Stimulated activated CD8-positive, alpha-beta memory T cell treated with anti-CD3 and anti-CD28 coated beads, Interleukin-15, amount 100 ng/mL, for 24 hours (primary cell): ENCODE results near the gene PGBD5.
A peak's percentile ranks its signal among the peaks of the same experiment; 100 is the strongest.

Experiments used
- DNase-seq: peaks from one replicate; pipeline ENCODE4 v3.0.0-alpha.2; 2020; ENCODE audit warnings: low read depth

Gene PGBD5

DNA sequence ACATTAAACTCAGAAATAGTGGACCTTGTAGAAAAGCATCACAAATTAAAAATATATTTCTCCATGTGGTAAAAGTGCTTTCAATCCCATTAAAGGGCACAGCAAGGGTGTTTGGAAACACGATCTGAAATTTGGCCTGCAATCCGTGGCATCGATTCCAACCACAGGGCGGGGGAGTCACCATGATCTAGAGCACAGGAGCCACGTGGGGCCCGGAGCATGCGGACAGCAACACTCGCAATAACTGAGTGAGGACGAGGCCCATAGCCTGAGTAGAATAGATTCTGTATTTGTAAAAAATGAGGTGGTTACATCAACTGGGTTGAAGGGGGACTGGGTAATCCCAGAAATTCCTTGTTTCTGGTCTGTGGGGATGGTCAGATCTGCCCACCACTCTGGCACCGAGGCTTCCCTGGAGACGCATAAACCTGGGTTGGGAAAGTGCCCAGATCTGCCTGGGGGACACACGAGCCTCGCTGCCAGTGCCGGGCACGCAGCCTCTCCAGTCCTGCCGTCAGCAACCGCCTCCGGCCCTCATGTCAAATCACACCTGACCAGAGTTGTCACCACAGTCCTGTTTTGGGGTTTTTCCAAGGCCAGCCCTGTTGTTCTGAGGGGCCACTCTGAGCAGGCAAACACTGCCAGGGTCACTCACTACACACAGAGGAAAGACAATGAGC, 104.3 kb downstream of the PGBD5 start:
- no peak for DNase-seq

DNA sequence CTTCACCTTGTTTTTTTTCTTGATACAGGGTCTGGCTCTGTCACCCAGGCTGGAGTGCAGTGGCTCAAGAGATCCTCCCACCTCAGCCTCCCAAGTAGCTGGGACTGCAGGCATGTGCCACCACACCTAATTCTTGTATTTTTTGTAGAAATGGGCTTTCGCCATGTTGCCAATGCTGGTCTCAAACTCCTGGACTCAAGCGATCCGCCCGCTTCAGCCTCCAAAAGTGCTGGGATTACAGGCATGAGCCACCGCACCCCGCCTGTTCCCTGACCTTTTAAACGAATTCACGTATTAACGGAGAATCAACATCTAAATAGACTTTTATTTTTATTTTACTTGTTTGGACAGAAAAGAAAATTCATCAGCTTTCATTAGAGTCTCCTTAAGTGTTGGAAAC, 104.8 kb downstream of the PGBD5 start:
- DNase-seq, result no peak

DNA sequence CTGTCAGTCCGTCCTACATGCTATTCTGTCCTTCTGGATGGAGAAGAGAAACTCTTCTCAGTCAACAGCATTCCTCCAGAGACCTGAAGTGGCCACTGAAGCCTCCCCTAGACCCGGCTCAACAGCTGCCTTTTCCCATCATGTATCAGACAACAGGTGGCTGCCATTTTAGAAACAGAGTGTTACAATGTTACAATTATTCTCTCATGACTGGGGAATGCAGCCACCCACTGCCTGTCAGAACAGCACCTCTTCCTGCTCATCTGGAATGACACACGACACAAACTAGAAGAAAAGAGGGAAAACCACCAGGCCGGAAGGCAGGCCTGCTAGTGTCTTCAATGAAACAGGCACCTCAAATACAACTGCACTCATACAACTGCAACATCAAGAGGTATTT, 105.3 kb downstream of the PGBD5 start:
- DNase-seq, result no peak

DNA sequence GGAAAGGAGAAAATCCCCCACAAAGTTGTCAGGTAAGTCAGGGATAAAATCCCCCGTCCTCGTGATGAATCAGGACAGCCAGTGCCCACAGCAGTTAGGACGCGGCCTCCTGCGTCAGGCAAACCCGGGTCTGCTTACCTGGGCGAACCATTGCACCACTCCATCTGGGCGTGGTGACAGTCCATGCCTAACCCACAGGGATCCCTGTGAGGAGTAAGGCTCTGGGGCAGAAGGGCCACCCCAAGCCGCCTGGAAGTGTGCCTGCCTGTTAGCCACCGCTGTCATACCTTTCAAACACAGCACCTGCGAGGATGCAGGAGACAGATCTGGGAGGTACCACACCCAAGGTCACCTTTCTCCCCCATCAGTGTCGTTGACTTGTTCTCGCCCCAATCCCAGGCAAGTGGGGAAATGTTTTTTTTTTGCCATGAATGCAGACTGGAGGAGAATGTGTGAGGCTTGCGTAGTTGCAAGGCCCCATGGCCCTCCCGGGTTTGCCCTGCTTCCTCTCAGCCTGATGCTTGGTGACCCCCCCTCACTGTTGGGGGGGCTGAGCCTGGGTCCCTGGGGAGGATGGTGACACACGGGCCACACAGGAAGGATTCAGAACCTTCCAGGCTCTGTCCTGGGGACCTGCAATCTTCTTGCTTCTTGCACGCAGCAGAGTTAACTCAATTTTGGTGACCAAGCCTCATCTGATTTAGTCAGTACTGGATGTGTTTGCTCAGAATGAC, 107.0 kb downstream of the PGBD5 start:
- DNase-seq, result no peak

DNA sequence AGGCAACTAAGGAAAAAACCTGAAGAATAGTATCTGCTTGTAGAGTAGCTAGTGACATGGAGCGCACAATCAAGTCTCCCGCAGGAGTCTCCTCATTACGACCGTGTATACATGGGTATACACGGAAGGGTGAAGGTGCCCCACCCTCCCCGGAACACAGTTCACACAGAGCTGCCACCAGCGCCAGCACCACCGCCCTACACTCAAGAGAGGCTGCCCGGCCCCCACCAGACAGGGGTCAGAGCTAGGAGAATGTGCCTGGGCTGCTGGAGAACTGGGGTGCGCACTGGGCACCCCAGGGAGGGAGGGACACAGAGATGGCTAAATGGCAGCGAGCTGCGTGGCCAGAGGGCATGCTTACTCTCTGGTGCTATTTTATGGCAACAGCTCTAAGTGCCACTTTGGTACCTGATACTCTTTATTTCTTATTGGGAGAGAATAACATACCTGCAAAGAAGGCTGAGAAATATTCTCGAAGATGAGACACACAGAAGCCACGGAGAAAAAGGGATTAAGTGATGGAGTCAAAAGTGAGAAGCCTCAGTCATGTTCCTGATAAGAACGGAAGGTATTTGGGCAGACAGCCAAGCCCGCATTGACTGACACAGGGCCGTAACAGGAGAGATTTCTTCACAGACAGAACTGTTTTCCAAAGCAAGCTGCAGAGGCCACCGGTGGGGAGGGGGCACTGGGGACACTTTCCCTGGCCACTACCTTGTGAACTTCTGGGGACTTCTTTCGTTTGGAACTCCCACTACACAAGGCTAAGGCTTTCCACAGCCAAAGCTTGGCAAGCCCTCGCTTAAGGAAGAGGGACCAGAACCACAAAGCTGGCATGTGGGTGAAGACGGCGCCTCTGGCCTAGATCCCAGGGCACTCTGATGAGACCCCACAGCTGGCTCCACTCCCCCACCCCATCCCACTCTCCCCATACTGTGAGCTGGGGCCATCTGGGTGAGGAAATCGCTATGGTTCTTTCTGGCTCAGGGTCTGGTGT, 108.0 kb downstream of the PGBD5 start:
- no peak for DNase-seq

DNA sequence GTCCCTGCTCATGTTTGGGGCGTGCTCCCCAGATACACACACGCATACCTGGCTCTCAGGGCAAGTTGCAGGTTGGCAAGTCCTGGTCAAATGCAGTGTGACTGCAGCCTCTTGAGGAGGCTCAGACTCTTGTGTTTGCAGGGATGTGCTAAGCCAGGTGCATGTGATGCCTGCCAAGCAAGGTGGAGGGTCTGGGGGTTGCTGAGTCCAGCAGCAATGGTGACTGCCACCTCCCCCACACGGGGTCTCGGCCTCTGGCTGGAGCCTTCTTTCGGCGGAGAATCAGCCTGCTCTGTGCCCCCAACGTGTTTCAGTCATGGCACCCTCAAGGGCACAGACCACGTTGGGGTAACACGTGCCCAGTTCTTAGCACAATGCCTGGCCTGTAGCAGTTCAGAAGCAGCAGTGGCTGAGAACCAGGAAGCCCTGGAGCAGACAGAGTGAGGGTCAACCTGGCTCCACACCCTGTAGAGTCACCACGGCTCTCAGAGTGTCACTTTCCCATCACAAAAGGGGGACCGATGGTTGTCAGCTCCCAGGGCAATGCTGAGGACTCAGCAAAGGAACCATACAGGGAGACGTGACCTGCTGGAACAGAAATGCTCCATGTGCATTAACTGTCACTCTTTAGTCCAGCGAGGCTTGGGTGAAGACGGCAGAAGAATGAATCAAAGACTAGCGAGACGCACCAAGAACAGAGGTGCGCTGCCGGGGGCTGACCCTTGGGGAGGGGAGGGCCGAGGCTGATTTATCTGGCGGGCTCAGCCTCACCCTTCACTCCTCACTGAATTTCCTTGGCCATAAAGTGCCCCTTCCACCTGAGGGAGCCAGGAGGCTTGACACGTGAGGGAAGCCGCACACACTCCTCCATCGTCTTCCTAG, 109.0 kb downstream of the PGBD5 start:
- DNase-seq, result no peak

DNA sequence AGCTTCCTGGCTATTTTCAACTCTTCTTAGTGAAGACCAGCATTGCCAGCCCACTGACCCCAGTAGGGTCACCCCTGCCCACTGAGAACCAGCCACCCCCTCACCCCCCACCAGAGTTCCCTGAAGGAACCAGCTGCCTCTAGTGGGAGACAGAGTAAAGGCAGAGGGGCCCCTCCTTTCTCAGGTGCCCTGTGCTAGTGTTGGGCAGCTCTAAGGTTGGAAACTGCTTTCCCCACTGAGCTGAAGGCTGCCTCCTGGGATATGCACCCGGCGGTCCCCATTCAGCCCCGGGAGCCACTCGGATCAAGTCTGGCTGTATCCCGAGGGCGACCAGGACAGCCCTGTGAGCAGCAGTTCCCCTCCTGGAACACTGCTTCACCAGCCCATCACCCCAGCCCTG, 111.0 kb downstream of the PGBD5 start:
- DNase-seq, result no peak

DNA sequence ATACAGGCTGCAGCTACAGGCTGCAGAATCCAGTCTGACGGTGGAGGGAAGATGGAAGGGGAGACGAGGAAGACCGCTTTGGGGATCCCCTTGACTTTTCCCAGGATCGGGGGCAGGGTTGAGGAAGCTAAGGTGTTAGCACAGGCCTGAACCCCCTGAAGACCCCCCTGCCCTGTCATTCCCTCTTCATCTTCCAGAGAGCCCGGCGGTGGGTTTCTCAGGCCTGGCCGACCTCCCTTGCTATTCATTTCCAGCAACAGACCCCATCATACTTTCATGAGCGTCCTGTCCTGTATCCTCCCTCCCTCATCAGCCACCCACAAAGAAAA, 112.0 kb downstream of the PGBD5 start:
- no peak for DNase-seq

DNA sequence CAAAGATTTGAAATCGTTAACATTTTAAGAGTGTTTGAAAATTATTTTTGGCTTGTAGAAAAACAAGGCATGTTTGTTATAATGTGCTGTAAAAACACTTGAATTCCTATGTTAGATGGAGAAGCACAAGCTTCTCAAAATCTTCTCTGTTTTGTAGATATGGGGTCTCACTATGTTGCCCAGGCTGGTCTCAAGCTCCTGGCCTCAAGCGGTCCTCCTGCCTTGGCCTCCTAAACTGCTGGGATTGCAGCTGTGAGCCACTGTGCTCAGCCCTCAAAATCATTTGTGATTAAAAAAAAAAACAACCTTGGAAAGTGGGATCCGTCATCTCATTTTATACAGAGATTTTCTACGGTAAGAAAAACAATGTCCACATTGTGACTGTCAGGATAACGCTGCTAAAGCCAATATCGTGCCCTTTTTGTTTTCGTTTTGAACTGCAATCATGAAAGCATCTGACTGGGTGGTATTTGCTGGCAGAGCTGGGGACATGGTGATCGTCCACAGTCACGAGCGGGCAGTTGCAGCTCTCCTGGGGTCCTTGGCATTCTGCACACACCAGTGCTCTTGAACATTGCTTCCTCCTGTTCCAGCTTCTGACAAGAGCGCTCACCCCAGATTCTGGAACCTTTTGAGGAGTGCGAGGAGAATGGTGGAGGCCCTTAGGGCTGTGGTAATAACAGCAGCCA, 112.5 kb downstream of the PGBD5 start:
- DNase-seq, result no peak

DNA sequence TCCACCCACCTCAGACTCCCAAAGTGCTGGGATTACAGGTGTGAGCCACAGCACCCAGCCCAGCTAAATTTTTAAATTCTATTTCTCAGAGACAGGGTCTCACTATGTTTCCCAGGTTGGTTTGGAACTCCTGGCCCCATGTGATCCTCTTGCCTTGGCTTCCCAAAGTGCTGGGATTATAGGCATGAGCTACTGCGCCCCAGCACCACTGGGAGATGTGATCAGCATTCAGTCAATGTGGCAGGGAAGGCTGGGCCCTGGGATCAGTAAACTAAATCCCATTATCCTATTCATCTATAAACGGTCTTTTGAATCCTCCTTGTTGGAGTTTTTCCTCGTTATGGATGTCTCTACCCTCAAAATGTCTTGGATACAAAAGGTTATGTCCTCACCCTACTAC, 113.5 kb downstream of the PGBD5 start:
- DNase-seq, result no peak

DNA sequence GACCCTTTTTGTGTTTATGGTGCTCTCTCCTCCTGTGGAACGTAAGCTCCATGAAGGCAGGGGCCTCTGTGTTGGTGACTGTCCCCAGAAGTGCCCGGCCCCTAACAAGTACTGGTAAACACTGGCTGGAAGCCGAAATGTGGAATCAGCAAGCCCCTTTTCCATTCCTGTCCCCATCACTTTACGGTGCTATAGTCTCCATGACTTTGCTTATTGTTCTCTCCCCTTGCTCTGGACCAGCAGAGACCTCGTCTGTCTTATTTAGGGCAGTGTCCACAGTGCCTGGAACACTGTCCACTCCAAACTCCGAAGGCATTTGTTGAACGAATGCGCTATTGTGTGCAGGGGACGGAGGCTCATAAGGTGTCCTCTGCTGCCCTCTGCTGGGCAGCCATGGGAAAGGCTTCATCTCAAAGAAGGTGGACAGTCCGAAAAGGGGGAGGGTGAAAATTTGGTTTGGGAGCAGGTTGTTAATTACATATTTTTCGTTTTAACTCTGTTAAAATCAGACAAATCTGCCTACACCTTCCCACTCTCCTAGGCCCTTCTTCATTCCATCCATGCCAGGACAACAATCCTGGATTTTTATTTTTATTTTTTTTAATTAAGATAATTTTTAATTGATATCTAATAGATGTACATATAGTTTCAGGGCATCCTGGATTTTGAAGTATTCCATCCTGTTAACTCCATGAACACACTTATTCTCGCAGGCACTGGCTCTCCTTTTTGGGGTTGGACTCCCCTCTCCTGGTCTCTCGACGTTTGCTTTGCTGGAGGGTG, 115.6 kb downstream of the PGBD5 start:
- DNase-seq, result peak; percentile 40

DNA sequence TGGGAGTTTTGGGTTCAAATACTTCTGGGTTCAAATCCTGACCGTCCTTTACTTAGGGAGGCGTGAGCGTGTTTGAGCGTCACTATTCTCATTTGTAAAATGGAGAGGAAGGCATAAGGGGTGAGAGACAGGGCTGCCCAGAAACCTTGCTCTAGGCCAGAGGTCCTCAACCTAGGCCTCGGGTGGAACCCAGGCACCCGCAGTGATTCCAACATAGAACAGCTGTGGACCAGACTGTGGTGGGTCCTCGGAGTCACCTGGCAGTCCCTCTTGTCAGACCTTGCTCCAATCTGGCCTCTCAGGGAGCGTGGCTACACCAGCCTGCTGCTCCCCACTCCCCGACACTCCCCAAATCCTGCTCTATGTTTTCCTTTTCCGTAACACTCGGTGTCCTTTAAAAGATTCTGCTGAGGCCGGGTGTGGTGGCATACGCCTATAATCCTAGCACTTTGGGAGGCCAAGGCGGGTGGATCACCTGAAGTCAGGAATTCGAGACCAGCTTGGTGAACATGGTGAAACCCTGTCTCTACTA, 116.4 kb downstream of the PGBD5 start:
- no peak for DNase-seq

DNA sequence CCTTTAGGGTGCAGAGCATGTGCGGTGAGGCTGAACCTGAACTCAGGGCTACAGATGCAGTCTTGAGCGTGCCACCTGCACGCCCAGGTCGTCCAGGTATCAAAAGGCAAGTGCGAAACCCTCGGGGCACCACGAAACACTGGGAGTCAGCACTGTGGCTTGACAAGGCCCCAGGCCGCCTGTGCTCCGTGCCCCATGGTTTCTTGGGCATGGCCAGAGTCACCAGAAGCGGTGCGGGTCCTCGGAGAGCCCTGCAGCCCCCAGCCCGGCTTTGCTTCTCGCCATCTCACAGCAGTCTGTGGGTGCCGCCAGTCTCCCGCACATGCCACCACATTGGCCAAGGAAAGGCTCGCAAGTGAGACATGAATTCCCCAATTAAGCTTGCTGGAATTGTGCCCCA, 117.3 kb downstream of the PGBD5 start:
- no peak for DNase-seq

DNA sequence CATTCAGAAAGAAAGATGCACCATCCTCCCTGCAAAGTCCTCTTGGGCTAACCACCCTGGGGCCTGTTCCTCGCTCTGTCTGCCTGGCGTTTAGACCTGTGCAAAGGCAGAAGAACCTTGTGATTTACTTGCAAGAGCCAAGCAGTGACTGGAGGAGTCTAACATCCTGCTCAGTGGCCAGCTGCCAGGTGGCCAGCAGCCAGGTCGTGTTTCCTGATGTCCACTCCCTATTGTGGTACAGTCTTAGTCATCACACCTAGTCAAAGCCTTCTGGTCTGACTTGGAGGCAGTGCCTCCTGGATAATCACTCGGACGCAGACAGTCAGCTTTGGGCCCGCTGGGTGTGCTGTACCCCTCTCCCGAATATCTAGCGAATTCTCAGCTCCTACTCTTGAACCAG, 118.1 kb downstream of the PGBD5 start:
- no peak for DNase-seq

DNA sequence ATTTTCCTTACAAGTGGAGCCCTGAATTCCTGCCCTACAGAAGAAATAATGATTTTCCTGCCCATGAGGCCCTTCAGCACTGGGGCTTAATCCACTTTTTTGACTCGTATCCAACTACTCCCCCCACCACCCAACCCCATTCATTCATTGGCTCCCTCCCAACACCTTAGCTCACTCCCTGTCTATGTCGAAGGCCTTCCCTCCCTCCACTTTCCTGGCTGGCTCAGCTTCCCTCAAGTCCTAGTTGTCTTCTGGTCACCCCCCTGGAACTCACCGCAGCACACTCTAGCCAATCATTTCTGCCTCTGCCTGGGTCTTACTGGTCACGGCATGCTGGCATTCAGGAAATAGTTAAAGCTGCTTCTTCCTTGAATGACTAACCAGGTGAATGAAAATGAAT, 118.9 kb downstream of the PGBD5 start:
- no peak for DNase-seq

DNA sequence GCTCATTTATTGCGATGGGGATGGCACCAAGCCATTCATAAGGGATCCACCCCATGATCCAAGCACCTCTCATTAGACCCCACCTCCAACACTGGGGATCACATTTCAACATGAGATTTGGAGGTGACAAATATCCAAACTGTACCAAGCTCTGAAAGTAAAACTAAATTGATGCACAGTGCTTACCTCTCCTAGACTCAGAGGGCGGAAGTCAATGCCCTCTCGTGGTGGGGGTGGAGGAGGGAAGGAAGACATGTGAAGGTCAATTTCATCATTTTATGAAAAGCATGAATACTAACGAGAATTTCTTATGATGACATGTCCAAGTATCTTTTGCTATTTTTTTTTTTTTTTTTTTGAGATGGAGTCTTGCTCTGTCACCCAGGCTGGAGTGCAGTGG, 120.0 kb downstream of the PGBD5 start:
- DNase-seq, result no peak

DNA sequence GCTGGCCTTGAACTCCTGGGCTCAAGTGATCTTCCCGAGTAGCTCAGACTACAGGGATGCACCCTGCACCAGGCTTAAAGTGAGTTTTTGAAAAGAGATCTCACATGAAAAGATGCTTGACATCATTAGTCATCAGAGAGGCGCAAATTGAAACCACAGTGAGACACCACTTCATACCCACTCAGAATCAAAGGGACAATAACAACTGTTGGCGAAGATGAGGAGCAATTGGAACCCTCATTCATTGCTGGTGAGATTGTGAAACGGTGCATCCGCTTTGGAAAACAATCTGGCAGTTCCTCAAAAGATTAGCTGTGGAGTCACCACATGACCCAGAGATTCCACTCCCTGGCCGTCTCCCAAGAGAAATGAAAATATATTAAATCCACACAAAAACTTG, 122.3 kb downstream of the PGBD5 start:
- no peak for DNase-seq

DNA sequence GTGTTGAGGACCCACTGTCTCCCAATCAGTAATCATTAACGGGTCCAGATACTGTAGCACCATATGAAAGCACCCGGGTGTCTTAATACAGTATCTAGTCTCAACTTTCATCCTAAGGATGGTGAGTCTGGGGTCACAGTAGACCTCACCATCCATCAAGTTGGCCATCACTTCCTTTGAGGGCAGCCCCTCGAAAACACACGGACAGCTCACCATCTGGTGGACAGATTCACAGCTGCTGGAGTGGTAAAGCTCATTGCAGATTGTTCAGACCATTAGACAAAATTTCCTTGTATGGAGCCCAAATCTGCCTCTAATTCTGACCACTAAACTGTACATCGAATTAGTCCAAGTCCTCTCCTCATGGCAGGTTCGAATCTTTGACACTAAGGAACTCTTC, 123.1 kb downstream of the PGBD5 start:
- no peak for DNase-seq

DNA sequence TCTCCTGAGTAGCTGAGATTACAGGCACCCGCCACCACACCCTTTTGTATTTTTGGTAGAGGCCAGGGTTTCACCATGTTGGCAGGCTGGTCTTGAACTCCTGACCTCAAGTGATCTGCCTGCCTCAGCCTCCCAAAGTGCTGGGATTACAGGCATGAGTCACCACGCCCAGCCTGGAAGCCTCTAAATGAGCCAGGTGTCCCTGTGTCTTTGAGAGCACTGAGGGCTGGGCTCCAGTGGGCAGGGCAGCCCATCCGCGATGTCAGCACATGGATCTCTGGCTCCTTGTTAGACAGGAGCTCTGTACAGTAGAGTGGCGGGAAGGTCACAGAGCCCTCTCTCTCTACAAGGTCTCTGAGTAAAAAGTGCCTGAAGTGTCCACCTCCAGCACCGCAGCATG, 124.3 kb downstream of the PGBD5 start:
- DNase-seq, result no peak

DNA sequence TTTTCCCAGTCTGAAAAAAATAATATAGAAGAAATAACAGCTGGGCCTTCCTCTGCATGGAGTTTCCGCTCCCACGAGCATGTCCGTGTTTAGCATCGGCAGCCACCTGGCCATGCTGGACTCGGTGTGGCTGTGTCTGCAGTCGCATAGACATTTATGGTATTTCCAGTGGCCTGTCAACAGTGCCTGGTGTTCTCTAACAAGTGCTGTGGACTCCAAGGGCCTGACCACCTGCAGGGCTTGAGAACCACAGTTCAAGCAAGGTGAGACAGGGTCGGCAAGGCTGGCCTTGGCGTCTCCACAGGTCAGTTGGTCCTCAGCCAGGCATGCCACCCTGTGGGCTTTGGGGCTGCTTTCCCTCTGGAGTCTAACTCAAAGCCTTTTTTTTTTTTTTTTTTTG, 124.8 kb downstream of the PGBD5 start:
- DNase-seq, result no peak
